Measurements from ENCODE around the gene STK17B. TPM values are rescaled to one million over a fixed set of nuclear protein-coding genes. Genes with fewer than 3 reads are reported as not detected.
A peak's percentile ranks its signal among the peaks of the same experiment; 100 is the strongest.

The STK17B gene
- total RNA-seq, 2 experiments from 2014 or later: 453 to 469 TPM

GRCh38 chr2:196184921-196185320 is 13.5 kb upstream of the STK17B start:
- DNase-seq (no peak), ATAC-seq (no peak)
- peaks cover 84% of the 10 kb centered on the region for H3K4me1 Mint-ChIP-seq (ENCODE audit: low read depth)
- ChIA-PET POLR2A (interaction anchor here (0.7 to 4.1 kb wide), 8 partner anchors 9 to 83 kb away, joined by 3 to 58 read pairs (median 12); partner anchors contain the start of gene STK17B), CTCF (interaction anchor here (0.7 to 2.9 kb wide), 5 partner anchors 9 to 55 kb away, joined by 3 to 10 read pairs (median 5); no protein-coding TSS in a partner anchor)
- H3K27ac Mint-ChIP-seq: peak overlapping the region; percentile 89
- H3K4me3 Mint-ChIP-seq: no peak overlapping the region
- peaks cover 4% of the 10 kb centered on the region for H3K9me3 Mint-ChIP-seq (ENCODE audit: insufficient read depth)
- no peaks in the 10 kb centered on the region for H3K27me3 Mint-ChIP-seq (ENCODE audit: low read depth)
- H3K36me3 Mint-ChIP-seq (ENCODE audit: low read depth): peaks cover 35% of the 10 kb centered on the region

GRCh38 chr2:196183528-196184231 is 12.3 kb upstream of the STK17B start:
- Mint-ChIP-seq H3K36me3 (ENCODE audit: low read depth) (peaks cover 40% of the 10 kb centered on the region), H3K4me3 (peak overlapping the region; percentile 62), H3K27ac (peak overlapping the region; percentile 95), H3K4me1 (ENCODE audit: low read depth) (peaks cover 88% of the 10 kb centered on the region), H3K27me3 (ENCODE audit: low read depth) (no peaks in the 10 kb centered on the region), H3K9me3 (ENCODE audit: insufficient read depth) (peaks cover 4% of the 10 kb centered on the region)
- CTCF ChIA-PET: interaction anchor here (0.9 to 2.9 kb wide), 14 partner anchors 12 to 93 kb away, joined by 3 to 14 read pairs (median 4); no protein-coding TSS in a partner anchor
- no peak for DNase-seq
- ATAC-seq: peak; percentile 66
- POLR2A ChIA-PET: interaction anchor here (0.6 to 4.4 kb wide), 16 partner anchors 8 to 1284 kb away, joined by 3 to 58 read pairs (median 9); partner anchors contain the start of gene STK17B

- peaks cover 89% of the 10 kb centered on the region for H3K4me1 Mint-ChIP-seq (ENCODE audit: low read depth)
- ATAC-seq (peak; percentile 42), DNase-seq (no peak)
- no peaks in the 10 kb centered on the region for H3K27me3 Mint-ChIP-seq (ENCODE audit: low read depth)
- ChIA-PET POLR2A (interaction anchor here (0.6 to 4.4 kb wide), 18 partner anchors 8 to 1285 kb away, joined by 3 to 58 read pairs (median 6); partner anchors contain the start of gene STK17B), CTCF (interaction anchor here (0.9 to 2.9 kb wide), 13 partner anchors 12 to 93 kb away, joined by 3 to 14 read pairs (median 5); no protein-coding TSS in a partner anchor)
- peak overlapping the region; percentile 62 for H3K4me3 Mint-ChIP-seq
- peaks cover 4% of the 10 kb centered on the region for H3K9me3 Mint-ChIP-seq (ENCODE audit: insufficient read depth)
- peaks cover 39% of the 10 kb centered on the region for H3K36me3 Mint-ChIP-seq (ENCODE audit: low read depth)
- peak overlapping the region; percentile 95 for H3K27ac Mint-ChIP-seq
Observed at GRCh38 chr2:196183172-196183473, 11.7 kb upstream of the STK17B start.

GRCh38 chr2:196182439-196183171 is 11.2 kb upstream of the STK17B start:
- no peaks in the 10 kb centered on the region for H3K27me3 Mint-ChIP-seq (ENCODE audit: low read depth)
- CTCF ChIA-PET: interaction anchor here (0.7 to 2.9 kb wide), 16 partner anchors 12 to 94 kb away, joined by 3 to 14 read pairs (median 5); no protein-coding TSS in a partner anchor
- no peak for DNase-seq
- peak overlapping the region; percentile 62 for H3K4me3 Mint-ChIP-seq
- POLR2A ChIA-PET: interaction anchor here (0.6 to 4.4 kb wide), 16 partner anchors 8 to 613 kb away, joined by 3 to 58 read pairs (median 8); partner anchors contain the start of gene STK17B
- H3K36me3 Mint-ChIP-seq (ENCODE audit: low read depth): peaks cover 36% of the 10 kb centered on the region
- peaks cover 89% of the 10 kb centered on the region for H3K4me1 Mint-ChIP-seq (ENCODE audit: low read depth)
- peak; percentile 13 for ATAC-seq
- peaks cover 2% of the 10 kb centered on the region for H3K9me3 Mint-ChIP-seq (ENCODE audit: insufficient read depth)
- H3K27ac Mint-ChIP-seq: peak overlapping the region; percentile 95

GRCh38 chr2:196181484-196181883 is 10.1 kb upstream of the STK17B start:
- peak overlapping the region; percentile 37 for H3K27ac Mint-ChIP-seq
- ATAC-seq (no peak), DNase-seq (no peak)
- CTCF ChIA-PET: interaction anchor here (0.8 to 2.2 kb wide), 9 partner anchors 8 to 95 kb away, joined by 3 to 14 read pairs (median 5); no protein-coding TSS in a partner anchor
- peaks cover 90% of the 10 kb centered on the region for H3K4me1 Mint-ChIP-seq (ENCODE audit: low read depth)
- POLR2A ChIA-PET: interaction anchor here (1.2 to 4.4 kb wide), 9 partner anchors 10 to 81 kb away, joined by 3 to 58 read pairs (median 7); partner anchors contain the start of gene STK17B
- H3K36me3 Mint-ChIP-seq (ENCODE audit: low read depth): peaks cover 27% of the 10 kb centered on the region
- H3K4me3 Mint-ChIP-seq: no peak overlapping the region
- no peaks in the 10 kb centered on the region for H3K27me3 Mint-ChIP-seq (ENCODE audit: low read depth)
- H3K9me3 Mint-ChIP-seq (ENCODE audit: insufficient read depth): no peaks in the 10 kb centered on the region

GRCh38 chr2:196177124-196177523 is 5.7 kb upstream of the STK17B start:
- Mint-ChIP-seq H3K4me3 (peak overlapping the region; percentile 78), H3K27ac (peak overlapping the region; percentile 91), H3K9me3 (ENCODE audit: insufficient read depth) (no peaks in the 10 kb centered on the region), H3K4me1 (ENCODE audit: low read depth) (peaks cover 80% of the 10 kb centered on the region), H3K36me3 (ENCODE audit: low read depth) (peaks cover 44% of the 10 kb centered on the region), H3K27me3 (ENCODE audit: low read depth) (no peaks in the 10 kb centered on the region)
- ChIA-PET CTCF (interaction anchor here (0.6 to 5.6 kb wide), 15 partner anchors 8 to 518 kb away, joined by 3 to 80 read pairs (median 7); no protein-coding TSS in a partner anchor), POLR2A (interaction anchor here (0.7 to 11.0 kb wide), 19 partner anchors 8 to 113 kb away, joined by 3 to 348 read pairs (median 21); no protein-coding TSS in a partner anchor)
- ATAC-seq (no peak), DNase-seq (no peak)

- H3K4me1 Mint-ChIP-seq (ENCODE audit: low read depth): peaks cover 72% of the 10 kb centered on the region
- DNase-seq (peak; percentile 95), ATAC-seq (peak; percentile 54)
- peaks cover 47% of the 10 kb centered on the region for H3K36me3 Mint-ChIP-seq (ENCODE audit: low read depth)
- H3K27me3 Mint-ChIP-seq (ENCODE audit: low read depth): no peaks in the 10 kb centered on the region
- no peaks in the 10 kb centered on the region for H3K9me3 Mint-ChIP-seq (ENCODE audit: insufficient read depth)
- peak overlapping the region; percentile 78 for H3K4me3 Mint-ChIP-seq
- peak overlapping the region; percentile 91 for H3K27ac Mint-ChIP-seq
- CTCF ChIA-PET: interaction anchor here (0.6 to 5.6 kb wide), 19 partner anchors 9 to 517 kb away, joined by 3 to 80 read pairs (median 5); no protein-coding TSS in a partner anchor
- POLR2A ChIA-PET: interaction anchor here (0.7 to 11.0 kb wide), 23 partner anchors 9 to 114 kb away, joined by 3 to 348 read pairs (median 13); no protein-coding TSS in a partner anchor
Observed at GRCh38 chr2:196176142-196176738, 4.9 kb upstream of the STK17B start.

- Mint-ChIP-seq H3K27me3 (ENCODE audit: low read depth) (no peaks in the 10 kb centered on the region), H3K4me1 (ENCODE audit: low read depth) (peaks cover 59% of the 10 kb centered on the region), H3K36me3 (ENCODE audit: low read depth) (peaks cover 51% of the 10 kb centered on the region), H3K9me3 (ENCODE audit: insufficient read depth) (no peaks in the 10 kb centered on the region), H3K27ac (peak overlapping the region; percentile 85), H3K4me3 (peak overlapping the region; percentile 78)
- ChIA-PET POLR2A (interaction anchor here (1.0 to 11.0 kb wide), 13 partner anchors 9 to 101 kb away, joined by 3 to 348 read pairs (median 23); no protein-coding TSS in a partner anchor), CTCF (interaction anchor here (0.6 to 5.6 kb wide), 7 partner anchors 9 to 102 kb away, joined by 3 to 80 read pairs (median 5); no protein-coding TSS in a partner anchor)
- ATAC-seq: no peak
- DNase-seq: peak; percentile 69
Observed at GRCh38 chr2:196174404-196174803, 3.0 kb upstream of the STK17B start.

GRCh38 chr2:196173505-196173904 is 2.1 kb upstream of the STK17B start:
- ChIA-PET POLR2A (interaction anchor here (1.2 to 11.0 kb wide), 7 partner anchors 11 to 102 kb away, joined by 3 to 348 read pairs (median 77); no protein-coding TSS in a partner anchor), CTCF (interaction anchor here (2.2 to 3.8 kb wide), 2 partner anchors 47 to 103 kb away, joined by 11 to 16 read pairs; no protein-coding TSS in a partner anchor)
- ATAC-seq: no peak
- H3K9me3 Mint-ChIP-seq (ENCODE audit: insufficient read depth): no peaks in the 10 kb centered on the region
- no peak for DNase-seq
- peak overlapping the region; percentile 78 for H3K4me3 Mint-ChIP-seq
- H3K4me1 Mint-ChIP-seq (ENCODE audit: low read depth): peaks cover 50% of the 10 kb centered on the region
- H3K27me3 Mint-ChIP-seq (ENCODE audit: low read depth): no peaks in the 10 kb centered on the region
- peaks cover 55% of the 10 kb centered on the region for H3K36me3 Mint-ChIP-seq (ENCODE audit: low read depth)
- H3K27ac Mint-ChIP-seq: peak overlapping the region; percentile 85

- Mint-ChIP-seq H3K27ac (peak overlapping the region; percentile 85), H3K27me3 (ENCODE audit: low read depth) (no peaks in the 10 kb centered on the region), H3K9me3 (ENCODE audit: insufficient read depth) (no peaks in the 10 kb centered on the region), H3K36me3 (ENCODE audit: low read depth) (peaks cover 61% of the 10 kb centered on the region), H3K4me3 (peak overlapping the region; percentile 78), H3K4me1 (ENCODE audit: low read depth) (peaks cover 44% of the 10 kb centered on the region)
- POLR2A ChIA-PET: interaction anchor here (0.5 to 11.0 kb wide), 8 partner anchors 11 to 103 kb away, joined by 3 to 348 read pairs (median 70); no protein-coding TSS in a partner anchor
- DNase-seq (peak; percentile 31), ATAC-seq (no peak)
- CTCF ChIA-PET: interaction anchor here (2.2 to 4.6 kb wide), 3 partner anchors 48 to 104 kb away, joined by 11 to 26 read pairs (median 16); no protein-coding TSS in a partner anchor
Observed at GRCh38 chr2:196172951-196173350, 1.6 kb upstream of the STK17B start.
